SKM-1 treated with dmso at 0.1 percent for 144 hours (cell line): ENCODE measurements around the gene KIAA0040.

Experiments used
- DNase-seq: peaks from one replicate; lab custom pipeline; 2025; ENCODE audit not compliant: unreplicated experiment; lab: John Stamatoyannopoulos, UW

KIAA0040 gene

GRCh38 chr1:175145899-175146528 is 46.6 kb downstream of the KIAA0040 start:
- no peak for DNase-seq

GRCh38 chr1:175138579-175138978 is 54.0 kb downstream of the KIAA0040 start:
- DNase-seq, result no peak

- no peak for DNase-seq
These were observed 55.2 kb downstream of the KIAA0040 start for GRCh38 chr1:175137369-175137768.

GRCh38 chr1:175136246-175136645 is 56.3 kb downstream of the KIAA0040 start:
- no peak for DNase-seq

GRCh38 chr1:175134500-175134899 is 58.1 kb downstream of the KIAA0040 start:
- DNase-seq, result no peak

- no peak for DNase-seq
These were observed 58.7 kb downstream of the KIAA0040 start for GRCh38 chr1:175133673-175134435.

- no peak for DNase-seq
These were observed 60.1 kb downstream of the KIAA0040 start for GRCh38 chr1:175132436-175132835.

GRCh38 chr1:175131095-175131494 is 61.5 kb downstream of the KIAA0040 start:
- no peak for DNase-seq

- DNase-seq, result no peak
These were observed 61.9 kb downstream of the KIAA0040 start for GRCh38 chr1:175130649-175131045.

GRCh38 chr1:175129997-175130648 is 62.5 kb downstream of the KIAA0040 start:
- no peak for DNase-seq

GRCh38 chr1:175129644-175129996 is 63.0 kb downstream of the KIAA0040 start:
- peak; percentile 75 for DNase-seq

- DNase-seq, result no peak
These were observed 63.4 kb downstream of the KIAA0040 start for GRCh38 chr1:175129182-175129581.

GRCh38 chr1:175128523-175128922 is 64.1 kb downstream of the KIAA0040 start:
- DNase-seq, result no peak

GRCh38 chr1:175127565-175127964 is 65.0 kb downstream of the KIAA0040 start:
- DNase-seq, result no peak

GRCh38 chr1:175126347-175126746 is 66.2 kb downstream of the KIAA0040 start:
- DNase-seq, result no peak

GRCh38 chr1:175124861-175125260 is 67.7 kb downstream of the KIAA0040 start:
- DNase-seq, result peak; percentile 84

GRCh38 chr1:175120511-175120910 is 72.1 kb downstream of the KIAA0040 start:
- no peak for DNase-seq

GRCh38 chr1:175118375-175119367 is 73.9 kb downstream of the KIAA0040 start:
- DNase-seq, result no peak

GRCh38 chr1:175116903-175117302 is 75.7 kb downstream of the KIAA0040 start:
- no peak for DNase-seq

GRCh38 chr1:175116210-175116798 is 76.3 kb downstream of the KIAA0040 start:
- DNase-seq, result no peak

- DNase-seq, result no peak
These were observed 77.6 kb downstream of the KIAA0040 start for GRCh38 chr1:175114996-175115395.
